Measurements from ENCODE around the gene FOXJ3.

- TF ChIP-seq, protein P1, sequence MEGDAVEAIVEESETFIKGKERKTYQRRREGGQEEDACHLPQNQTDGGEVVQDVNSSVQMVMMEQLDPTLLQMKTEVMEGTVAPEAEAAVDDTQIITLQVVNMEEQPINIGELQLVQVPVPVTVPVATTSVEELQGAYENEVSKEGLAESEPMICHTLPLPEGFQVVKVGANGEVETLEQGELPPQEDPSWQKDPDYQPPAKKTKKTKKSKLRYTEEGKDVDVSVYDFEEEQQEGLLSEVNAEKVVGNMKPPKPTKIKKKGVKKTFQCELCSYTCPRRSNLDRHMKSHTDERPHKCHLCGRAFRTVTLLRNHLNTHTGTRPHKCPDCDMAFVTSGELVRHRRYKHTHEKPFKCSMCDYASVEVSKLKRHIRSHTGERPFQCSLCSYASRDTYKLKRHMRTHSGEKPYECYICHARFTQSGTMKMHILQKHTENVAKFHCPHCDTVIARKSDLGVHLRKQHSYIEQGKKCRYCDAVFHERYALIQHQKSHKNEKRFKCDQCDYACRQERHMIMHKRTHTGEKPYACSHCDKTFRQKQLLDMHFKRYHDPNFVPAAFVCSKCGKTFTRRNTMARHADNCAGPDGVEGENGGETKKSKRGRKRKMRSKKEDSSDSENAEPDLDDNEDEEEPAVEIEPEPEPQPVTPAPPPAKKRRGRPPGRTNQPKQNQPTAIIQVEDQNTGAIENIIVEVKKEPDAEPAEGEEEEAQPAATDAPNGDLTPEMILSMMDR (IDR thresholded peaks at IDR 0.05 in 8 of 11, conservative IDR thresholded peaks at IDR 0.05 in 3 of 11) = no peak
- no peak for TF ChIP-seq POLR2A (IDR thresholded peaks at IDR 0.05)
These were observed 124.5 kb downstream of the FOXJ3 start for GRCh38 chr1:42210421-42211133.

Data from spleen (tissue), 7 donors.